ENCODE data around the gene TMEM254. TPM values are rescaled to one million over a fixed set of nuclear protein-coding genes. Genes with fewer than 3 reads are reported as not detected.
"Not testable (repeated sequence)": the region's sequence is repeated elsewhere in the genome, so short reads cannot be mapped to it uniquely, and the experiment has no call there.

Gene TMEM254
- total RNA-seq, 6 donors from 2014 or later: 5.7 to 22.4 (median 16.0) TPM

DNA sequence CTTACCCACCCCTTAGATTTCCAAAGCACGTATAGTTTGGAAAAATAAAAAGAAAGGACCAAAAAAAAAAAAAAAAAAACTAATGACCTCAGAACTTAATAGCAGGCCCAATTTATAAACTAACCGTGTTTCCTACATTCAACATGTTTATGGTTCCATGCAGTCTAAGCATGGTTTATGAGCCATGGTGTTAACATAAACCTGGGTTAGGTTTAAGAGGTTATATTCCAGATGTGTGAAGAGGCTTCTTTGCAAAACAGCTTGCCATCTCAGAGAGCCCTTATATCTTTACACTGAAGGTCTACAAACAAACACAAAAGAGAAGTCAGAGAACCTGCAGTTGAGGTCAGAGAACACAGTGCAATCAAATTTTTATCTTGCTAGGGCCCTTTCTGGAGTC, 15.8 kb downstream of the TMEM254 start:
- Histone ChIP-seq H3K27ac (no peak overlapping the region), H3K36me3 (peaks cover 0 to 6% (median 0%) of the 10 kb centered on the region in 4 donors), H3K4me3 (no peak overlapping the region), H3K9me3 (no peaks in the 10 kb centered on the region), H3K27me3 (no peaks in the 10 kb centered on the region), H3K4me1 (no peaks in the 10 kb centered on the region)
- DNase-seq: no peak
- TF ChIP-seq POLR2AphosphoS5 (IDR thresholded peaks at IDR 0.05) (no peak), POLR2A (IDR thresholded peaks at IDR 0.05) (no peak), EP300 (IDR thresholded peaks at IDR 0.05) (no peak)
- TF ChIP-seq, protein P1, sequence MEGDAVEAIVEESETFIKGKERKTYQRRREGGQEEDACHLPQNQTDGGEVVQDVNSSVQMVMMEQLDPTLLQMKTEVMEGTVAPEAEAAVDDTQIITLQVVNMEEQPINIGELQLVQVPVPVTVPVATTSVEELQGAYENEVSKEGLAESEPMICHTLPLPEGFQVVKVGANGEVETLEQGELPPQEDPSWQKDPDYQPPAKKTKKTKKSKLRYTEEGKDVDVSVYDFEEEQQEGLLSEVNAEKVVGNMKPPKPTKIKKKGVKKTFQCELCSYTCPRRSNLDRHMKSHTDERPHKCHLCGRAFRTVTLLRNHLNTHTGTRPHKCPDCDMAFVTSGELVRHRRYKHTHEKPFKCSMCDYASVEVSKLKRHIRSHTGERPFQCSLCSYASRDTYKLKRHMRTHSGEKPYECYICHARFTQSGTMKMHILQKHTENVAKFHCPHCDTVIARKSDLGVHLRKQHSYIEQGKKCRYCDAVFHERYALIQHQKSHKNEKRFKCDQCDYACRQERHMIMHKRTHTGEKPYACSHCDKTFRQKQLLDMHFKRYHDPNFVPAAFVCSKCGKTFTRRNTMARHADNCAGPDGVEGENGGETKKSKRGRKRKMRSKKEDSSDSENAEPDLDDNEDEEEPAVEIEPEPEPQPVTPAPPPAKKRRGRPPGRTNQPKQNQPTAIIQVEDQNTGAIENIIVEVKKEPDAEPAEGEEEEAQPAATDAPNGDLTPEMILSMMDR (IDR thresholded peaks at IDR 0.05): no peak
- ATAC-seq (ENCODE audit: low FRiP score in 2 of 2): no peak
- 64 to 71% methylated on average over 2 of the region's 2 CpGs for WGBS, 2 donors

DNA sequence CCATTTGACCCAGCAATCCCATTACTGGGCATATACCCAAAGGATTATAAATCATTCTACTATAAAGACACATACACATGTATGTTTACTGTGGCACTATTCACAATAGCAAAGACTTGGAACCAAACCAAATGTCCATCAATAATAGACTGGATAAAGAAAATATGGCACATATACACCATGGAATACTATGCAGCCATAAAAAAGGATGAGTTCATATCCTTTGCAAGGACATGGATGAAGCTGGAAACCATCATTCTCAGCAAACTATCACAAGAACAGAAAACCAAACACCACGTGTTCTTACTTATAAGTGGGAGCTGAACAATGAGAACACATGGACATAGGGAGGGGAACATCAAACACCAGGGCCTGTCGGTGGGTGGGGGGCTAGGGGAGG, 19.8 kb downstream of the TMEM254 start:
- 90 to 94% methylated on average over 2 of the region's 2 CpGs for WGBS, 2 donors
- H3K27me3 ChIP-seq; H3K27ac ChIP-seq; ATAC-seq (ENCODE audit: low FRiP score in 2 of 2); H3K4me1 ChIP-seq; DNase-seq; H3K4me3 ChIP-seq; H3K36me3 ChIP-seq; H3K9me3 ChIP-seq: not testable (repeated sequence)

DNA sequence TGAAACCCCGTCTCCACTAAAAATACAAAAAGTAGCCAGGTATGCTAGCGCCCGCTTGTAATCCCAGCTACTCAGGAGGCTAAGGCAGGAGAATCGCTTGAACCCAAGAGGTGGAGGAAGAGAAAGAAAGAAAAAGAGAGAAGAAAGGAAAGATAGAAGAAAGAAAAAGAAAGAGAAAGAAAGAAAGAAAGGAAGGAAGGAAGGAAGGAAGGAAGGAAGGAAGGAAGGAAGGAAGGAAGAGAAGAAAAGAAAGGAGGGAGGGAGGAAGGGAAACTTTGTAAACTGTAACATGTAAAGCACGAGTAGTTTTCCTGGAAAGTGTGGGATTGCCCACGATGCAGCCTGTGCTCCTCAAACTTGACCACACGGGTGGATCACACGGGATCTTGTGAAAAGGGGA, 20.8 kb downstream of the TMEM254 start:
- not testable (repeated sequence) for DNase-seq; H3K9me3 ChIP-seq; H3K27ac ChIP-seq; H3K27me3 ChIP-seq; H3K4me1 ChIP-seq; H3K36me3 ChIP-seq; H3K4me3 ChIP-seq; ATAC-seq (ENCODE audit: low FRiP score in 2 of 2)
- WGBS, 2 donors: 80 to 81% methylated on average over 8 of the region's 8 CpGs

DNA sequence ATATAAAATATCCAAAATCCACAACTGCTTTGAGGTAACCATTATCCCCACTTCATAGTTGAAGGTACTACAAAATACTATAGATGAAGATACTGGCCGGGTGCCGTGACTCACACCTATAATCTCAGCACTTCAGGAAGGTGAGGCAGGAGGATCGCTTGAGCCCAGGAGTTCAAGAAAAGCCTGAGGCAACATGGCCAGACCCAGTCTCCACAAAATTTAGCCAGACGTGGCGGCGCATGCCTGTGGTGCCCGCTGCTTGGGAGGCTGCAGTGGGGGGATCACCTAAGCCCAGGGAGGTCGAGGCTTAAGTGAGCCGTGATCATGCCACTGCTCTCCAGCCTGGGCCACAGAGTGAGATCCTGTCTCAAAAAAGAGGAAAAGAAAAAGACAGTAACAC, 21.7 kb downstream of the TMEM254 start:
- Histone ChIP-seq H3K27ac (no peak overlapping the region), H3K9me3 (no peaks in the 10 kb centered on the region), H3K4me3 (no peak overlapping the region), H3K4me1 (no peaks in the 10 kb centered on the region), H3K27me3 (no peaks in the 10 kb centered on the region), H3K36me3 (no peaks in the 10 kb centered on the region)
- DNase-seq: peak in 1 of 2 donors; percentile 44
- TF ChIP-seq POLR2A (IDR thresholded peaks at IDR 0.05): no peak
- no peak for ATAC-seq (ENCODE audit: low FRiP score in 2 of 2)
- 91 to 93% methylated on average over 9 of the region's 9 CpGs for WGBS, 2 donors

DNA sequence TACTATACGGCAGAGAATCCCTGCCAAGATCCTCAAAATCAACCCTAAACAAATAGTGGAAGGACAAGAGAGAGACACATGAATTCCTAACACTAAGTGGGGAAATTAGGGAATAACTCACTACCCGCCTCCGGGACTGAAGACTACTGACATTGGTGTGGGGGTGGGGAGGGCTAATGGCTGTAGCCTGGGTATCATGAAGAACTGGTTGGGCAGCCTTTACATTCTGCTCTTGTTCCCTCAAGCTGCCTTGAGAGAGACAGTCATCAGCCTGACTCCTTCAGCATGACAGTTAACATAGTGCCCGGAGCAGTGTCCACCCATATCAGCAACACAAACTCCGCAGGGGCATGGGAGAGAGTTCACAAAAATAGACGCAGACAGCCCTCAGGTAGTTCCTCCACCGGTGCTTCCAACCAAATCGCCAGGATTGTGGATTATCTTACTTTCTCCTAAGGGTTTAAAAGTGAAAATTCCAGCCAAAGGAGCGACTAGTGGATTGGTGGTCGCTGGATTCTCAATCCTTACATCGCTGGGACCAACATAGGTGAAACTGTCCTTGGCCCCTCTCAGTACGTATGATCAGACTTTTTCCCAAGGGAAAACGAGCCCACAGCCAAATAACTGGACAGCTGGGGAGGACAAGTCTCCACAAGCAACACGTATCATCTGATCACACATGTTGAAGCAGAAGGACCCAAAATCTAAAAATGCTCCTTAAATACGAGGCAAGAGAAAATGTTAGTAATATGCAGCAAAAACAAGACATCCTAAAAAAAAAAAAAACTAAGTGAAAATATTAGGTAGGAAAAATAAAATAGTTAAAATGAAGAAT, 22.6 kb downstream of the TMEM254 start:
- Histone ChIP-seq H3K9me3 (no peaks in the 10 kb centered on the region), H3K27ac (no peak overlapping the region), H3K36me3 (no peaks in the 10 kb centered on the region), H3K27me3 (no peaks in the 10 kb centered on the region), H3K4me3 (no peak overlapping the region), H3K4me1 (no peaks in the 10 kb centered on the region)
- DNase-seq (no peak), ATAC-seq (ENCODE audit: low FRiP score in 2 of 2) (no peak)
- TF ChIP-seq EP300 (IDR thresholded peaks at IDR 0.05) (no peak), POLR2A (IDR thresholded peaks at IDR 0.05) (no peak), POLR2AphosphoS5 (IDR thresholded peaks at IDR 0.05) (no peak)
- TF ChIP-seq, protein P1 (IDR thresholded peaks at IDR 0.05): no peak
- 81% methylated on average over 13 to 15 of the region's 15 CpGs for WGBS, 2 donors

DNA sequence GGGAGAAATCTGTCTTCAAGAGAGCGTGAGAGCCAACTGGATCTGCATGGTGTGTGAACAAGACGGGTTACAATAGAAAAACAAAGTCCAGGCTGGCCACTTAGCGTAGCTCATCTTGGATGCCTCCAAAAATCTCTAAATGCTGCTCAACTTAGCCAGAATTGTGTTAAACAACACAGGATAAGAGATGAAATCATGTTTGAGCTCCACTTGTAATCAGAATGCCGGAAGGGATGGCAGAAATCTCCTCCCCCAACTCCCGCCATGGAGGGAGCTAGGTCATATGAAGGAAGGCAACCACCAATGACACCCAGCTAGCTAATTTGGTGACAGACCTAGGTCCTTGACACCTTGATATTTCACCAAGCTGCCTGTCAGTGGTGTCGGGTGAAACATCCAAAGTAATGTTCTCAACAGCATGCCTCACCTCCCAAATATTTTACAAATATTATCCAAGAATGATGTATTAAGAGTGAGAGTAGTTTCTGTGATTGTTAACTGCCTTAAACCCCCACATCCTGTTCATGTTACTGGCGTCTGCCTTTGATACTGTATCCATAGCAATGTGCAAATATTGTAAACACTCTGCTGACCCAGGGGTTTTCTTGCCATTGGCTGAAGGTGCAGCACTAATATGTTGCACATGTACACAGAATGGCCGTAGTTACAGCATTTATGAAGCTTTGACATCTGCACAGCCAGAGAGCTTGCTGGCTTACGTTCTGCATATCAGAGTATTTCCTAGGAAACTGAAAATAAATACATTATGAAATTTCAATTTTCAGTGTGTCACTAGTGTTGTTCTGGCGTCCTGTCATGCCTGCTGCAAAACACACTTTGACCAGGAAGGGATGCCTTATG, 25.8 kb downstream of the TMEM254 start:
- Histone ChIP-seq H3K27ac (peak overlapping the region in 3 of 4 donors; percentile 49 to 61 (median 52)), H3K4me3 (no peak overlapping the region), H3K36me3 (no peaks in the 10 kb centered on the region), H3K9me3 (peaks cover 0 to 18% (median 14%) of the 10 kb centered on the region in 4 donors), H3K27me3 (no peaks in the 10 kb centered on the region), H3K4me1 (no peaks in the 10 kb centered on the region)
- peak; percentile 83 to 94 for ATAC-seq (ENCODE audit: low FRiP score in 2 of 2)
- DNase-seq: no peak
- WGBS, 2 donors: 49 to 57% methylated on average over 10 of the region's 10 CpGs
- TF ChIP-seq, protein P1 (IDR thresholded peaks at IDR 0.05): no peak
- TF ChIP-seq POLR2AphosphoS5 (IDR thresholded peaks at IDR 0.05): peak in 1 of 2 donors; percentile 25
